Urinary bladder (tissue), 4 donors: ENCODE data around the gene RNASE7. TPM values are rescaled to one million over a fixed set of nuclear protein-coding genes. Genes with fewer than 3 reads are reported as not detected.

Source experiments
- DNase-seq: peaks from one replicate; pipeline ENCODE4 v3.0.0-alpha.2; 2015; ENCODE audit errors: extremely low spot score
- H3K27ac ChIP-seq: one replicate; pipeline ENCODE4 v1.5.1; 2013; ENCODE audit warnings: low read depth, mild to moderate bottlenecking, moderate library complexity
- H3K36me3 ChIP-seq: one replicate; pipeline ENCODE4 v1.6.1; 2013; ENCODE audit warnings: mild to moderate bottlenecking, moderate library complexity; ENCODE audit not compliant: insufficient read depth
- H3K4me1 ChIP-seq: one replicate; pipeline ENCODE4 v1.6.1; 2013; ENCODE audit warnings: mild to moderate bottlenecking, moderate library complexity; ENCODE audit not compliant: insufficient read depth
- H3K4me3 ChIP-seq: one replicate; pipeline ENCODE4 v1.5.1; 2013; ENCODE audit warnings: low read depth, low read length
- WGBS: extraction: QIAGEN DNeasy Blood & Tissue Kit; methylation state at CpG from one replicate; pipeline ENCODE4 v1.1.7; 2013; 5-methylcytosine and 5-hydroxymethylcytosine counted together
- polyA plus RNA-seq: library from polyadenylated mRNA; stranded (reverse); fragments of 200-250 nt; gene quantifications from one replicate; pipeline ENCODE4 v1.2.3, GENCODE V29; 2013
- total RNA-seq: library from RNA; depleted of rRNA; stranded (reverse); fragments of >200 nt; gene quantifications from one replicate; pipeline ENCODE4 v1.2.3, GENCODE V29; 2014
- donor health status: healthy with polysubstance abuse.
- donor health status: healthy.

Gene RNASE7
- total and polyA plus RNA-seq, 2 donors: 0.06 TPM; not detected in 1

DNA sequence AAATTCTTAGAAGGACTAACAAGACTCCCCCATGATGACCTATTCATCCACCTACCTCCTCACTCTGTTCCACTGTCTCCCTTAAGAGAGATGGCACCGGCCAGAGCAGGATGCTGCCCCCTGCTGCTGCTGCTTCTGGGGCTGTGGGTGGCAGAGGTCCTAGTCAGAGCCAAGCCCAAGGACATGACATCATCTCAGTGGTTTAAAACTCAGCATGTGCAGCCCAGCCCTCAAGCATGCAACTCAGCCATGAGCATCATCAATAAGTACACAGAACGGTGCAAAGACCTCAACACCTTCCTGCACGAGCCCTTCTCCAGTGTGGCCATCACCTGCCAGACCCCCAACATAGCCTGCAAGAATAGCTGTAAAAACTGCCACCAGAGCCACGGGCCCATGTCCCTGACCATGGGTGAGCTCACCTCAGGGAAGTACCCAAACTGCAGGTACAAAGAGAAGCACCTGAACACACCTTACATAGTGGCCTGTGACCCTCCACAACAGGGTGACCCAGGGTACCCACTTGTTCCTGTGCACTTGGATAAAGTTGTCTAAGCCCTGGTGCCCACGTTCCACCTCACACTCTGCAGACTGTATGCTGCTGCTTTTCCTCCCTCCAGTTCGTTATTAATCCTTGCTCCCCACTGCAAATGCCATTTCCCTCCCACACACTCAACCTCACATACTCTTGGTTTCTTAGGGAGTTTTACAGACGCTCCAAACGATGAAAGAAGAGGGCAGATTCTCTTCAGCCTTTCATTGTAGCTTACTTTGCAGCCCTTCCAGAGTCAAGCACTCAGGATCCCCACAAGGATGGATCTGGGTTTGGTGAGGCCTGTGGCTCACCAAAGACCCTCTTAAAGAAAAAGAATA is 15.9 kb downstream of the RNASE7 start, which contains the start of gene RNASE8:
RNASE8 (plus strand) TSS at position 20 of the 873 bp plus-strand sequence; CDS start at position 91, 71 bp downstream.
- 69% methylated on average over 8 of the region's 8 CpGs for WGBS
- no peaks in the 10 kb centered on the region for H3K36me3 ChIP-seq
- H3K4me3 ChIP-seq: no peak within 1 kb of the TSS
- no peak within 1 kb of the TSS for H3K27ac ChIP-seq
- no peaks in the 10 kb centered on the region for H3K4me1 ChIP-seq
- no peak for DNase-seq

DNA sequence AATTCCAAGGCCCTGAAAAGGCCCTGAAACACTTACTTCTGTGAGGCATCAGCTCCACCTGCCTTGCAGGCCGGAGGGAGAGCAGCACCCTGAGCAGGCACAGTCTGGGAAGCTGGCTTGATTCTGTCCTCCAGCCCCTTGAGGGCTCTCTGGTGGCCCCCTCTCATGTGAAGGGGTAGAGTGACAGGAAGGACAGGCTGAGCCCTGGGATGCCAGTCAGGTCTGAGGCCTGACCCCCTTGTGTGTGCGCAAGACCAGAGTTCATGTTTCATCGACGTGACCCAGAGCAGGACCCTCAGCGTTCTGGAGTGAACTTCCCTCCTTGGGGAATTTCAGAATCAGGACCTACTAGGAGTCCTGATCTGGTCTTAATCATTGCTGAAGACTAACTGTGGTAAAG is 16.7 kb downstream of the RNASE7 start:
- no peak overlapping the region for H3K27ac ChIP-seq
- WGBS: 87% methylated on average over 5 of the region's 5 CpGs
- H3K4me3 ChIP-seq: no peak overlapping the region
- no peak for DNase-seq
- no peaks in the 10 kb centered on the region for H3K4me1 ChIP-seq
- no peaks in the 10 kb centered on the region for H3K36me3 ChIP-seq

DNA sequence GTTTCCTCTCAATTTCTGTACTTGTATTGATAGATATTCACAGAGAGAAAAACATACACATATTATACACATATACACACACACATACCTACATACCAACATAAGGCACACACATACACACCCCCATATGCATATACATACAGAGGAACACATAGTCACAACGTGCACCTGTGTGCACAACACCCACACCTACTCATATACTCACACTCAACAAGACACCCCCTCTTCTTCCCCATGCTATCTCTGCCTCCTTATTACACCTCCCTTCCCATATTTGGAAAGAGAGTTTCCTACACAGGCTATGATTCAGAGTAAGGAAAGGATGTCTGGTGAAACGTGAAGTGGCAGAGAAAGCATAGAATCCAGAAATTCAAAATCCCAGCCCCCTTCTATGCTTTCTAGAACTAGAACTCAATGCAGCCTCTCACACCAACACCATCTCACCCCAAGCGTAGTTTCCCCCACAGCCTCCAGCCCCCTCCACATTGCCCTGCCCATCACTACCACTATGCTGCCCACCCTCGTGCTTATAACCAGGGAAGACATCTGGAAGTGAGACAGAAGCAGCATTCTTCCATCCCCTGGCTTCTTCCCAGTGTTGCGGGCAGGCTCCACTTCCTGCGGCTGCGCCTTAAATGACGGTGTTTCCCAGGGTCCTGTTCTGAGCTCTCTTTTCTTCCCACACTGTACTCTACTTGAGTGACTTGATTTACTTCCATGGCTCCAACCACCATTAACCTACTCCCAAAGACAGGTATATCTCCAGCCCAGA is 17.9 kb downstream of the RNASE7 start:
- H3K27ac ChIP-seq: no peak overlapping the region
- H3K4me3 ChIP-seq: no peak overlapping the region
- WGBS: 70% methylated on average over 8 of the region's 8 CpGs
- DNase-seq: no peak
- H3K4me1 ChIP-seq: no peaks in the 10 kb centered on the region
- H3K36me3 ChIP-seq: no peaks in the 10 kb centered on the region

DNA sequence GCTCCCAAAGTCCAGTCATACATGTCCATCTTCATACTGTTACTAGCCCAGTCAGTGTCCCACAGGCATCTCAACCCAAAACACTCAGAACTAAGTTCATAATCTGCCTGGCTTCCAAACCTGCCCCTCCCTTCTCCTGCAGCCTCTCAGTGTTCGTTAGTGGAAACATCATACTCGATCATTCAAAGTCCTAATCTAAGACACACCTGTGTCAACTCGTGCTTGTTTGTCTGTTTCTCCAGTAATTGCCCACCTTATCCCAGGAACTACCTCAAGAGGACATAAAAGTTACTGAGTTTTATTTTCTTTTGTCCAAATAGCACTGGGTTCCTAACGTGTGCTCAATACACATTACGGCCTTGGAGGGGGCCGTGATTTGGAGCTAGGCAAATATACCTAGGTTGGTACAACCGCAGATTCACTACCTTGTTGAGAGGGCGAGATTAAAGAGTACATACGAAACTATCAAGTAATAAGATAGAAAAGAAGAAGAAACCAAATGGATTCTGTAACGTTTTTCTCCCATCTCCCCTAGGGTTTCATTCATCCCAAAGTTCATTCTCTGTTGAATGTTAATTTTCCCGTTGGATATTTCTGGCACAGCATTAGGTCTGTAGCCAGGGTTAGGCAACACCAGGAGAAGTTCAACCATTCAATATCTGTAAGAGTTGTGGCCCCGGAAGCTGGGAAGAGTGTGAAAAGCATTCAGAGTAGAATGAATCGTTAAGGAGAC is 18.6 kb downstream of the RNASE7 start:
- DNase-seq: no peak
- no peaks in the 10 kb centered on the region for H3K4me1 ChIP-seq
- H3K27ac ChIP-seq: no peak overlapping the region
- H3K4me3 ChIP-seq: no peak overlapping the region
- no peaks in the 10 kb centered on the region for H3K36me3 ChIP-seq
- 74% methylated on average over 13 of the region's 13 CpGs for WGBS

DNA sequence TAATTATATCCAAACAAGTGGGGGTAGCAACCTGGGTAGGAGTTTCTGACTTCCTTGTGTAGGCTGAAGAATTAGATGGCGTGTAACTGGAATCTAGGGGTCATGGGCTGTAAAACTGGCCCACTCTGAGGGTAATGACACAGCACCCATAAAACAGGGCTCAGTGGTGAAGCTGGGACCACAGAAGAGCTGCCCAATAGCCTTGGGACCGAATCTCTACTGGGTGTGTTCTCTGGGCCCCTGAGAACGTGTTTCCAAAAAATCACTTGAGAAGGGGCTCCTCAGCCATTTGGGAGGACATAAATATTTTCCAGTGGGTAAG is 19.1 kb downstream of the RNASE7 start:
- H3K4me3 ChIP-seq: no peak overlapping the region
- H3K36me3 ChIP-seq: no peaks in the 10 kb centered on the region
- no peak overlapping the region for H3K27ac ChIP-seq
- 76% methylated on average over 3 of the region's 3 CpGs for WGBS
- no peaks in the 10 kb centered on the region for H3K4me1 ChIP-seq
- DNase-seq: no peak

DNA sequence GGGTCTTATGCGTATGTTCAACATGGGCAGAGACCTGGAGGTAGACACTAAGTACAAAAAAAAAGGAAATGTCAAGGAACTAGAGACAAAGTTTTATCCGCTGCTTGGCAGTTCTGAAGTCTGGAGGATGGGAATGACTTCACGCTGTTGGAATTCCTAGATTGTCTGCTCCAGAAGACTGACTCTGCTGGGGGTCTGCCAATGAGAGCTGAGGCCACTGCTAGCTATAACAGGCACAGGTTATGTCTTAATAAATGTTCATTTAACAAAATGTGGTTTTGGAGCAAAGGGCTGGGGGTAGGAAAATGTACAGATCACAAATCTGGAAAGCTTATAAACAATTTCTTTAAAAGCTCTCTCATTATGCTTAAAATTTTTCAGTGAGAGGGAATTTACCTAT is 21.3 kb downstream of the RNASE7 start:
- WGBS: 33% methylated on average over 3 of the region's 3 CpGs
- no peak overlapping the region for H3K4me3 ChIP-seq
- DNase-seq: no peak
- no peaks in the 10 kb centered on the region for H3K36me3 ChIP-seq
- H3K27ac ChIP-seq: no peak overlapping the region
- no peaks in the 10 kb centered on the region for H3K4me1 ChIP-seq

DNA sequence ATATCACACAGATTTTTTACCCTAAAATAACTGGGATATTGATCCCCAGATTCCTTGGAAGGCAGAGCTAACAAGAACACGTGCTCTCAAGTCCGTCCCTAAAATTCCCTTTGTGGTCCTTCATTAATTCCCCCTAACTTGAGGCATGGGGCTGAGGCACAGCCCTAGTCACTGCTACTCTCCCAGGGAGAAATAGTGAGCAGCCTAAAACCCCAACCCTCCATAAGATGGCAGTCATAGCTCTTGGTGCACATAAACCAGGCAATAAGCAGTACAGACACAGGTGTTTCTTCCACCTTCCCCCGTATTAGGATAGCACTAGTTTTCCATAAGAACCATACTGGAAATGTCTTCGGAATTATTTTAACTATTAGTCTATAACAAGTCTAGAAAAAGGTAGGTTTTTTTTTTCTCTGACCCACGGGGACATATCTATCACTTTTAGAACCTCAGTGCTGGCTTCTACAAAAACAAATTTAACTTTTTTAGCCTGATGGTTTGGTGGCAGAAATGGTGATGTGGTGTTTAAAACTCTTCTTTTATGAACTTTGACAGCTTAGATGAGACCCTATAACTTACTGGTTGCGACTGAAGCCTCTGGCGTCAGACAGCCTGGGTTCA is 24.8 kb downstream of the RNASE7 start:
- no peak for DNase-seq
- H3K4me1 ChIP-seq: no peaks in the 10 kb centered on the region
- no peak overlapping the region for H3K27ac ChIP-seq
- WGBS: 83% methylated on average over 7 of the region's 7 CpGs
- no peak overlapping the region for H3K4me3 ChIP-seq
- H3K36me3 ChIP-seq: no peaks in the 10 kb centered on the region

DNA sequence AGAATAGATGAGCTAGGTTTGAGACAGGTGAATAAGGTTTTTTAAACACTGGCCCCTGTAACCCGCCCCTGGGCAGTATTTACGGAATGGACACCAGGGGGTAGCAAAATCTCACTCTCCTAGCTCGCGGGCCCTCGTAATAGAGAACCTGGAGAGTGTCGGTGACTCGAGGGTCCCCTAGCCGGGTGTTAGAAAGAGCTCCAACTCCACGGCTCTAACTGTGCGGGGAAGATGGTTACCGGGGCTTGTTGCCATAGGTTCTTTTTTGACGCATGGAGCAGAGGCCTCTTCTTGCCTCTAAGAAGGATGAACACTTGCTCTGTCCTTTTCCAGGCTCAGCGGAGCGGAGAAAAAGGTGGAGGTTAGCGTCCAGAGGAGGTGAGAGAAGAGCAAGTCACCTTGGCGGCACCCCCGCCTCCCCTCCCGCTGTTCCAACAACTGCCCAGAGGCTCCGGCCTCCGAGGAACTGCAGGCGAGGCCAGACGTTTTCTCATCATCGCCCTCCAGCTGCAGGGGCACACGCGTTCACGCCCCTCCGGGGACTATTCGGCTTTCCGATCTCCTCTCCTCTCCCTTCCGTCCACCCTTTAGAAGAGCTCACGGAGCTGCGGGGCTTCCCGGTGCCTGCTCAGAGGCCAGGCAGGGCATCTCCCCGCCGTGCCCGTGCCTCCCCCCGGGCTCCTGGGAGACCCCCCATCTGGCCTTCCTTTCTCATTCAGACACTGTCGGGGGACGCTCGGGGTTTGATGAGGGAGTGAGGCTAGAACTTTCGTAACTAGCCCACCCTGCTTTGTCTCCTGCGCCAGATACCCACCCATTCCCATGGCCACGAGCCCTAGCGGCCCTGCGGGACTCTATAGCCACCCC is 26.6 kb downstream of the RNASE7 start:
- peak overlapping the region; percentile 62 for H3K4me3 ChIP-seq
- H3K36me3 ChIP-seq: no peaks in the 10 kb centered on the region
- peak; percentile 67 for DNase-seq
- H3K27ac ChIP-seq: no peak overlapping the region
- H3K4me1 ChIP-seq: no peaks in the 10 kb centered on the region
- 4% methylated on average over 45 of the region's 45 CpGs for WGBS

DNA sequence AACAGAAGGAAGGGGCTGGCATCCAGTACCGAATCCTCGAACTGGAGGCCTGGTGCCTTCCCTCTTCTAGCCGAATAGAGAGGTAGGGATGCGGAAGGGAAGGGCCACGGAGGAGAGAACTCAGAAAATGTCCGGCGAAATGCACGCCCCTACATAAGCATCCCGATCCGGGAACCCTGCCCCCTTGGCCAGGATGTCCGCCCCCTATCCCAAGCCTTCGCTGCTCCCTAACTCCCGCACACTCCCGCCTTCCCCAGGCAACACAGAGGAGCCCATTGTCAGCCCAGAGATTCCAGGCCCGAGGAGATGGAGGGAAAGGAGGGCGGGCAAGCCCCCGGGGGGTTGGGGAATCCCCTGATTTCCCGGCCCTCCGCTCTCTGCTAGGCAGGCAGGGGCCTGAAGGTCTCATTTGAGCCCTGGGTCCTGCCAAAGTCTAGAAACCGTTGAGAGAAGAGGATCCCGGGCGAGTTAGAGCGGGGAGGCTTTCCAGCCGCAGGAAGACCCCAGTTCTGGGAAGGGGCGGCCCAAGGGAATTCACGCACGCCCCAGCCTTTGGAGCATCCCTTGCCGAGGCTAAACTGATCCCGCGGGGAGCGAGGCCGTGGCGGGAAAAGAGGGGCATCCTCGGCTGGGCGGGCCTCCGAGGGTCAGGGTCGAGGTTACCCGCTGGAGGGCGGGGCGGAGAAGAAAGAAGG is 27.4 kb downstream of the RNASE7 start:
- Histone ChIP-seq H3K27ac (peak overlapping the region; percentile 31), H3K36me3 (peaks cover 2% of the 10 kb centered on the region), H3K4me1 (no peaks in the 10 kb centered on the region), H3K4me3 (peak overlapping the region; percentile 62)
- under 1% methylated on average over 40 of the region's 40 CpGs for WGBS
- DNase-seq: peak; percentile 40

DNA sequence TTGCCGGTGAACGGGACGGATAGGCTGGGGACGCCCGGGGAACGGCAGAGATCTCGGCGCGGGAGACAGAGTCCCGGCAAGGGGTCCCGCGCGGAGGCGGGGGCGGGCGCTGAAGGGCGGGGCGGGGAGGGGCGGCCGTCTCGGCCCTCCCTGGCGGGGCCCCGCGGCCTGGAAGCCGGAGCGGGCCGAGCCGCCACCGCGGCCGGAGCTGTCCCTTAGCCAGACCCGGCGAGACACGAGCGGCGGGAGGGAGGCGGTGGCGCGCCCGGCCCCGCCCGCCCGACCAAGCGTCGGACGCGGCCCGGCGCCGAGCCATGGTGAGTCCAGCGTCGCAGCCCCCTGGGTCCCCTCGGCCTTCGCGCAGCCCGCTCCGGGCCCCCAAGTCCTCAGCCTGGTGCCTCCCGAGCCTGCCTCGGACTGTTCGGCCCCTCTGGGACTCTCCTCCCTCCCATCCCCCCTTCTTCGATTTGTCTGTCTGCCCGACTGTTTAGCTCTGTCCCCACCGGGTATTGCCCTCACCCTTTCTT is 28.0 kb downstream of the RNASE7 start, which contains the start of gene ARHGEF40:
ARHGEF40 (plus strand) TSS at position 222 of the 527 bp plus-strand sequence; CDS start at position 315, 93 bp downstream.
- Histone ChIP-seq H3K4me3 (peak within 1 kb of the TSS; percentile 62), H3K36me3 (peaks cover 2% of the 10 kb centered on the region), H3K4me1 (no peaks in the 10 kb centered on the region), H3K27ac (peak within 1 kb of the TSS; percentile 89)
- WGBS: under 1% methylated on average over 63 of the region's 63 CpGs
- DNase-seq: no peak

DNA sequence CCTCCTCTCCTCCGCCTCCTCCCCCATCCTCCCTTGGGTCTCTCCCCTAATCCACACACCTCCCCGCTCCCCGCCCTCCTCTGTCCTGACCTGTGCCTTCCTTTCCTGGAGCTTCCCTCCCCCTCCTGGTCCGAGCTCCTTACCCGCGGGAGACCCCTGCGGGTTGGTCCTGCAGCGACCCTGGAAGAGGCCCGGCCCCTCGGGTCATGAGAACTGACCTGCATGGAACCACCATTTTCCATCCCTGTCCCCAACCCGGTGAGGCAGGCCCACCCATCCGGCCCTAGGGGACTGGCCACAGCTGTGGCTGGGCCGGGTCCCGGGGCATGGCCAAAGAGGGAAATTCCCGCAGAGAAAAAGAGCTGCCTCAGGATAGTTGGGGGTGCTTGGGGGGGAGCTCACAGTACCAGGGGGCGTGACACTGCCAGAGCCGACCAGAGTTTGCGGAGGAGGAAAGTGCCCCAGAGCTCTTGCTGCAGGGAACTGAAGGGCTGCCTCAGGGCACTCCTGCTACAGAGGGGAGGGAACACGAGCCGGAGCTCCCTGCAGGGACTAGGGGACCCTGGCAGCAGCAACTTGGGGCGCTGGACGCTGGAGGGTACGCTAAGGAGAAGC is 28.6 kb downstream of the RNASE7 start:
- H3K4me1 ChIP-seq: no peaks in the 10 kb centered on the region
- WGBS: under 1% methylated on average over 23 of the region's 23 CpGs
- H3K27ac ChIP-seq: peak overlapping the region; percentile 89
- DNase-seq: no peak
- H3K4me3 ChIP-seq: peak overlapping the region; percentile 62
- H3K36me3 ChIP-seq: peaks cover 2% of the 10 kb centered on the region
